Activated gamma-delta T cell treated with Interleukin-2 at 50 U/mL for 16 hours (primary cell): ENCODE measurements around the gene ZNF512B.
A peak's percentile ranks its signal among the peaks of the same experiment; 100 is the strongest.
"Not testable (repeated sequence)": the region's sequence is repeated elsewhere in the genome, so short reads cannot be mapped to it uniquely, and the experiment has no call there.

Experiments used
- DNase-seq: peaks from one replicate; pipeline ENCODE4 v3.0.0-alpha.2; 2020

ZNF512B gene

DNA sequence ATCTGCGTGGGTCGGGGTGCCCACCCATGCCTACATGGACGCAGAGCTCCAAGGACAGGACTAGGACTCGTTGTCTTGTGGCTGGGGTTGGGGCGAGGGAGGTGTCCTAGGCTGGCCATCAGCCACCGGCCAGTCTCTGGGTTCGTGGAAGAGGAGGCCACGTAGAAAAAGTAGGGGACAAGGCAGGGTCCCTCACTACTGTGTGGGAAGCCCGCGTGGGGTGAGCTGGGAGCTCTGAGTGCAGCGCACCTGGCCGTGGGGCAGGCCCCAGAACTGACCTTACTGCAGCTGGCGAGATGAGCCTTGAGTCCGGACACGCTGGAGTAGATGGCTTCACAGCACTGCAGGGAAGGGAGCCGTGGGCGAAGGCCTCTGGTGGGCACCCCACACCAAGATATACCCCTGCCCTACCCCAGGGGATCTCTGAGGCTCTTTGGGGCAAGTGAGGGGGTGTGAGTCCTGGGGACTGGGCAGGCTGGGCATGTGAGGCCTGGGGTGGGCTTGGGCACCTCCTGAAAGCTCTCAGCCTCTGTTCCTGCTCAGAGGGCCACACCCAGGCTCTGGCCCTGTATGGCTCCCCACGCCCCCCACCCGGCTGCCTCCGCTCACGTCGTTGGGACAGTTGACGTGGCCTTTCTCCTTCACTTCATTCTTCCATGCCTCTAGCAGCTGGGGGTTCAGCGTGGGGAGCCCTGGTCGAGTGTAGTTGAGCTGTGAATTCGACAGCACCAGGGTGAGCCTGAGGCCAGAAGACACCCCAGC lies 7.9 kb downstream of the ZNF512B start:
- no peak for DNase-seq

DNA sequence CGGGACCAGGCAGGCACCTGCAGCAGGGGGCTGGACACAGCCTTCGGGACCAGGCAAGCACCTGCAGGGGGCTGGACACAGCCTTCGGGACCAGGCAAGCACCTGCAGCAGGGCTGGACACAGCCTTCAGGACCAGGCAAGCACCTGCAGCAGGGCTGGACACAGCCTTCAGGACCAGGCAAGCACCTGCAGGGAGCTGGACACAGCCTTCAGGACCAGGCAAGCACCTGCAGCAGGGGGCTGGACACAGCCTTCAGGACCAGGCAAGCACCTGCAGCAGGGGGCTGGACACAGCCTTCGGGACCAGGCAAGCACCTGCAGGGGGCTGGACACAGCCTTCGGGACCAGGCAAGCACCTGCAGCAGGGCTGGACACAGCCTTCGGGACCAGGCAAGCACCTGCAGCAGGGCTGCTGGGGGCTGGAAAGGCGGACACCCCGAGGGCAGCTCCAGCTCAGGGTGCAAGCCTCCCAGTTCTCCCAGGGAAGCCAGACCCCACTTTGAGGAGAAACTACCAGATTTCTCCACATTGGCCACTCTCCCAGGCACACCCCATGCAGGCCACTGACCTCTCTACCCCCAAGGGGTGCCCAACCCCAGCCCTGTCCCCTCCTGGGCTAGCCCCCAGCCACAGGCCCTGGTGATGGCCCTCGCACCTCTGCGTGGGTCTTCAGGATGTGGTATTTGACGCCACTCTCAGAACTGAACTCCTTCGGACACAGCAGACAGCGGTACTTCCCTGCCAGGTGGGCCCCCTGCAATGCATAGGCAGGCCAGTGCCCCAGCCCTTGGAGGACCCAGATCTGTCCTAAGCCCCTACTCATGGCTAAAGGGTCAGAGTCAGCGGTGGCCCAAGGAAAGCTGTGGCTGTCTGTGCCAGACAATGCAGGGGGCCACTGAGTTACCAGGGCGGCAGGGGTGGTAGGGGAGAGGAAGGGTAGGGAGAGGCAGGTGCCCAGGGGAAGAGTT lies 8.8 kb downstream of the ZNF512B start:
- not testable (repeated sequence) for DNase-seq

DNA sequence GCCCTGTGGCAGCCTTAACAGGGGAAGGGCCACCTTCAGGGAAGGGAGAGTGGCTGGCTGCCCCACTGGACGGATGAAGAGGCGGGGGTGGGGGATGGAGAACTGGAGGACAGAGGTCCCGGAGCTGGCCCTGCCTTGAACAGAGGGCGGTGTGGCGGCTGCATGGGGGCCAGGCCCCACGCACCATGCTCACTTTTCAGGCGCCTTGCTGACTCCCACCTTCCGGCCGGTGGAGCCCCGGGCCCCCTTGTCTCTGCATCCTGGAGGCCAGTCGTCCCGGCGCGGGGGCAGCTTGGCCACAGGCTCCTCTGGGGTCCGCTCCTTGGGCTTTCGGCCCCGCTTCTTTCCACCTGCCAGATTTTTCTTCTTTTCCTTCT lies 10.0 kb downstream of the ZNF512B start:
- no peak for DNase-seq

DNA sequence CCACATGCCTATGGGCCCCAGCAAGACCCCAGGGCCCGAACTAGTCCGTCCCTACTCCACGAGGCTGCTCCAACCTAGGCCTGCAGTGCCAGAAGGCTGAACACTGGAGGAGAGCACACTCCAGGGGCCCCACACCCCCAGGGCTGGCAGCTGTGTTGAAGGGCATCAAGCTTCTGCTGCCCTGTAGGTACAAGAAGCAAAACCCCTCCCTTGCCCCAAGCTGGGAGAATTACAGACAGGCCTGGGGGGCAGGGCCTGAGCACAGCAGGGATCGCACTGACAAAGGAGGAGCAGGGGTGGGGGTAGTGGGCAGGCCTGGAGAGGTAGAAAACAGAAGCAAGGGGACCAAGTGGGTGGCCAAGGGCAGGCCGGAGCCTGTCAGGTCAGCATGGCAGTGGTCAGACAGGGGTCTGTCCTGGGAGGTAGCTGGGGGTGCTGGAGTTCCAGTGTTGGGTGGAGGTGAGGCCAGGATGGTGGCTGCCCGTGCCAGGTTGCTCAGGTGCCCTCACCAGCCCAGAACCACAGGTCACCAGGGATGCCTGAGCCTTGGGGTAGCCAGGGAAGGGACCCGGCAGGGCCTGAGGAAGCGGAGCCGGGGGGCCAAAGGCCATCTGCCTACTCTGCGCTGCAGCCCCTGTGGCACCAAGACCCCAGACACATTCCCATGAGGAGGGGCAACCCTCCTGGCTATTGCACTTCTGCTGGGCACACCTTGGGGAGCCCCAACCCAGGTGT lies 10.6 kb downstream of the ZNF512B start:
- DNase-seq: no peak

DNA sequence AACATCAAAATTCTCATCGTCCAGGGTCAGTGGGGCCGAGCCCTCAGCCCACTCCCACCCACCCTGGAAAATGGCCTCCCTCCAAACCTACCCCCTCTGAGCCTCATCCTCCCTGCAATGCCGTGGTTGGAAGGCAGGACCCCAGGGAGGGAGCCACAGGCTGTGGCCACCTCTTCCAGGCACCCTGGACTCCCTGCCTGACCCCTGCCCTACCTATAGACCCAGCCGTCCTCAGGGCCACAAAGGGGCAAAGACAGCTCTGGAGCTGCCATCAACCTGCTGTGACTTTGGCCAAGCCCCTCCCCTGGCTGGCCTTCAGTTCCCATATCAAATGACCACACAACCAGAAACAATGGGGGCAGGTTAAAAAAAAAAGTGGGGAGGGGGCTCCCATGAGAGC lies 11.3 kb downstream of the ZNF512B start:
- no peak for DNase-seq

DNA sequence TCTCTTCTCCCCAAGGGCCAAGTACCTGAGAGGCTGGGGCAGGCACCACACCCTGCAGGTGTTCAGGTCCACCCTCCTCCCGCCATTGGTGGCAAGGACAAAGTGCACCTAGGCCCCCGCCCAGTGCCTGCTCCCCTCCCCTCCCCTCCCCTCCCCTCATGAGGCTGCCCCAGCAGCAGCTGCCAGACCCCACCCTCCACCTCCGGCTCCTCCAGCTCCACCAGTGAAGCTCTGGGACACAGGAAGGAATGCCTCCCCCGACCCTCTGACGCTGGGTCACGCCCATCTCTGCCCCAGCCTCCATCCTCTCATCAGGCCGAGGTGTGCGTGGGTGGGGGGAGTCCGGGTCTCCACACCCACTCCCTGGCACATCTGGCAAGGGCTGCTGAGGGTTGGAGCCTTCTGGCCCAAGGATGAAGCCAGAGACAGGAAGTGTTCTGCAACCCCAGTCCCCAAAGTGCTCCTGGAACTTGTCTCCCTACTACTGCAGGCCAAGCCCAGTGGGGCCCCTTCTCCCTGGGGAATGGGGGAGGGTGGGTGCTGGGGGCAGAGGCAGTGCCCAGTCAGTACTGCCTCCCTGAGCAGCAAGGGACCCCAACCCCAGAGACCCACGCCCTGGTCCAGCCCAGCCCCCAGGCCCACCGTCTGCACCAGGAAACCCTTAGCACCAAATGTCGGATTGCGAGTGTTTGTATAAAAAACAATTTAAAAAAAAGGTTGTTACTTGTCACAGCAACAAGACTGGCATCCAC lies 11.9 kb downstream of the ZNF512B start:
- DNase-seq: no peak

DNA sequence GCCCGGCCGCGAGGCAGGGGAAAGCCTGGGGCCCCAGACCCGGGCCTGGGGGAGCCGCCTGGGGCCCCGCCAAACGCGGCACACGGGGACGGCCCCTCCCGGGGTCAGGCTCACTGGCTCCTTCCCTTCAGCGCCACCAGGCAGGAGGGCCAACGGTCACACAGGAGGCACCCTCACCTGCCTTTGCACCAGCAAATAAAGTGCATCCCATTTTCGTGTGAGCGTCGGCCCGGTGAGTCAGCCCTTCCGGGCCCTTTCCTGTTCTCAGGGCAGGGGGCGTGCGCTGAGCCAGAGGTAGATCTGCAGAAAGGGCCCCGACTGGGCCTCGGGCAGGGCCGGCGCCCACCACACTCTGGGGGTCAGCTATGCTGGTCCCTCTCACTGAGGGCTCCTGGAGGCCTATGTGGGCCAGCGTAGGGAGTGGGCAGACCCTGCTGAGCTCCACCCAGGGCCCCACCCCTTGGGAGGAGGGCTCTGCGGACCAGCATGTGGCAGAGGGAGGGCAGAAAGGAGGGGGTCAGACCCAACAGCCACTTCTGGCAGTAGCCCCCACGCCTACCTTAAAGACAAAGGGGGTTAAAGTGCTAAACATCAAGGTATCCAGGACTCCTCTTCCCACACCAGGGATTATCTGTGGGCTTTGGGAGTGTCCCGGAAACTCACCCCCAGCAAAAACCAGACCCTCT lies 12.6 kb downstream of the ZNF512B start:
- DNase-seq: peak; percentile 69

DNA sequence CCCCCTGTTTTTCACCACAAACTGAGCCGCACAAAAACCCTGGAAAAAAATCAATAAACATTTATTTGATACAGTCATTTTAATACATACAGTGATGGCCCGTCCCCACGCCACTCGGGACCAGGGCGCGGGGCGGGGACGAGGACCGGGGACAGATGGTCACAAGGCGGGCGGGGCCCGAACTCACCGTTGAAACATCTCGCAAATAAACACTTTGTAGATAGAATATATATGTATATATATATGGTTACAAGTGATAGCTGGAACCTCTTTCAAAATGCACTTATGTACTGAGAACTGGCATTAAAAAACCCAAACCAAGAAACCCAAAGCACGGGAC lies 13.1 kb downstream of the ZNF512B start:
- DNase-seq: no peak

DNA sequence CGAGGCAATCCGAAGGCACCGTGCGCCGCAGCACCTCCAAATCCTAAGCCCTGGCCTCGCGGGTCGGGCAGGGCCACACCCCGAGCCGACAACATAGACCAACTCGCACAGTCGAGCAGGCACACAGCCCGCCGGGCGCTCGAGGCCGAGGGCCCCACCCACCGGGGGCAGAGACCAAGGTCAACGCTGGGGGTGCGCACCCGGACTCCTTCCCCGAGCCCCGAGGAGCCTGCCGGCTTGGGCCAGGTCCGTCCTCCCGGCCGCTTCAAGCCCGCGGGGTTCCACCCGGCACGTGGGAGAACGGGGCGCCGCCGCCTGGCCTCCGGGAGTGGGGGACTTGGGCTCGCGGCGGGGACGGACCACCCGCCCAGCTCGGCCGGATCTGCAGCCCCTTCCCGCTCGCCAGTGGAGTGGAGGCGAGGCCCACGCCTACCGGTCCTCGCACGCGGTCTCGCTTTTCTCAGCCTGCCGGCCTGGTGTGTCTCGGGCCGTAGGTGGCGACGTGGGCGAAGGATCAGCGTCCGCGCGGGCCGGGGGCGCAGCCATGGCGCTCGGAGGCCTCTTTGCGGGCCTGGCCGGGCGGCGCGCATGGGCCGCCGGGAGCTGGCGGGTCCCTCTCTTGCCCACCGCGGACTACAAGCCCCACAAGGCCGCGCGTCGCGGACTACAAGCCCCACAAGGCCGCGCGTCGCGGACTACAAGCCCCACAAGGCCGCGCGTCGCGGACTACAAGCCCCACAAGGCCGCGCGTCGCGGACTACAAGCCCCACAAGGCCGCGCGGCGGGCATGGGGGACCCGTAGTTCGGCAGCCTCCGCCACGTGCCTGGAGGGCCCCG lies 13.7 kb downstream of the ZNF512B start, which contains the start of gene UCKL1:
Gene UCKL1, minus strand, starts transcription at position 590 of the 837 bp plus-strand sequence. Its CDS starts 44 bp downstream, at position 546.
- peak; percentile 87 for DNase-seq

DNA sequence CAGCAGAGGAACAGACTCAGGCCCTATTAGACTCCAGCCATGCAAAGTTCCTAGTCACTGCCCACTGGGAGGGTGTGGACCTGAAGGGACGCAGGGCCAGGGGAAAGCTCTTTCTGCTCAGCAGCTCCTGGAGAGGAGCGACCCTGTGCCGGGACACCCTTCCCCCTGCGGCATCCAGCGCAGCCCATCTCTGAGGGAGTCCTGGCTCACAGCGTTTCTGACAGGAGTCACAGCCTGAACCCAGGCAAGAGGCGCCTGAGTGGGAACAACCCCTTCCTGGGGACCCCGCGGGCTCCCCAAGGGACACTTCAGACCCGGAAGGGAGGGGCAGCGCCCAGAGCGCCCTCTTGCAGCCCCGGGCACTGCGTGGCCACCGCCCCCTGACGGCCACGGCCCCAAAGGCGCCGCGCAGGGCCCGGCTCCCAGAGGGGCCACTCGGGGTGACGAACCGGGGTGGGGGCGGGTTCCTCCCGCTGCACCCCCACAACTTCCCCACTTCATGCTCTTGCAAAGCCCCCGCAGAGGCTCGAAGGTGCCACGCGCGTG lies 14.4 kb downstream of the ZNF512B start:
- peak; percentile 36 for DNase-seq

DNA sequence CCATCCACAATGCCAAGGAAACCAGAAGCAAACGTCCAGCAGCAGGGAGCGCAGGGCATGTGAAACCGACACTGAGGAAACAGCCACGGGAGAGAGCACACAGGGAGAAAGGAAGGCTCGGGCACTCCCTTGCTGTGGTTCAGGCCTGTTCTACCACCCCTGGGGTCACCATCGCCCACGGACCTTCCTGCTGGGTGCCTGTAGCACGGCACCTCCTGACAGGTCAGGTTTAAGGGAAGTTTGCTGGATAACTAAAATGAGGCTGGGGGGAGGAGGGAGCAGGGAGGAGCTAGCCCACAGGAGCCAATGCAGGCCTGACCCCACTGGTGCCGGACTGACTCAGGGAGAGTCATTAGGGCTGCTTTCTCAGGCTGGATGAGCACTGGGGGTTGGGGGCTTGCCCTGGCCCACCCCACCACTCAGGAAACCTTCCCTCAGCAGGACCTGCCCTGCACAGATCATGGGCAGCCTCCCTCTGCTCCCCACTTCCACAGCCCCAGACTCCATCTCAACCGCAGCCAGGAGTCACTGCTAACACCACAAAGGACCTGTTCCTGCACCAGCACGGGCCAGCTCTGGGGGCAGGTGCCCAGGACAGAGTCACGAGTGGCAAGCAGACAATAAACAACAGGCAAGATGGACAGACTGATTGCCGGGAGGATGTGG lies 15.8 kb downstream of the ZNF512B start:
- DNase-seq: no peak

DNA sequence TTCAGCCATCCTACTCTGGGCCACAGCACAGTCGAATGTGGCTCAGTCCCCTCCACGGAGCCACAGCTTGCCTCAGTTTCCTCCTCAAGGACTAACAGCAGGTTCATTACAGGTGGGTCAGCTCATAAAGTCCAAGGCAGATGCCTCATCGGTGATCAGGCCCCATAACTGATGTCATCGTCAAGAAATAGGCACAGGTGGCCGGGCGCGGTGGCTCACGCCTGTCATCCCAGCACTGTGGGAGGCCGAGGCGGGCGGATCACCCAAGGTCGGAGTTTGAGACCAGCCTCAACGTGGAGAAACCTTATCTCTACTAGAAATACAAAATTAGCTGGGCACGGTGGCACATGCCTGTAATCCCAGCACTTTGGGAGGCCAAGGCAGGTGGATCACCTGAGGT lies 17.0 kb downstream of the ZNF512B start:
- no peak for DNase-seq

DNA sequence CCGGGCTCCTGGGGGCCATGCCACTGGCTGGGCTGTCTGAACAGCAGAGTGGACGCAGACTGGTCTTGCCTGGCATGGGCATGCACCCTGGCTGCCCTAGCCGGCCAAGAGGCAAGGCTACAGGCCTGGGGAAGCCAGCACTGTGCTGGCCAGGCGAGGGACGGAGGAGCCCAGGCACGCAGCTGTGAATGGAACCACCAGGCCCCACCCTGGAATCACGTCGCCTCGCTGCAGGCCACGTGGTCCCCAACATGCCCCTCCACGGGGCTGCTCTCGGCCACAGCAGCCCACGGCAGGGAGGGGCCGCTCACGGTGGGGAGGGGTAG lies 17.6 kb downstream of the ZNF512B start:
- DNase-seq: no peak

DNA sequence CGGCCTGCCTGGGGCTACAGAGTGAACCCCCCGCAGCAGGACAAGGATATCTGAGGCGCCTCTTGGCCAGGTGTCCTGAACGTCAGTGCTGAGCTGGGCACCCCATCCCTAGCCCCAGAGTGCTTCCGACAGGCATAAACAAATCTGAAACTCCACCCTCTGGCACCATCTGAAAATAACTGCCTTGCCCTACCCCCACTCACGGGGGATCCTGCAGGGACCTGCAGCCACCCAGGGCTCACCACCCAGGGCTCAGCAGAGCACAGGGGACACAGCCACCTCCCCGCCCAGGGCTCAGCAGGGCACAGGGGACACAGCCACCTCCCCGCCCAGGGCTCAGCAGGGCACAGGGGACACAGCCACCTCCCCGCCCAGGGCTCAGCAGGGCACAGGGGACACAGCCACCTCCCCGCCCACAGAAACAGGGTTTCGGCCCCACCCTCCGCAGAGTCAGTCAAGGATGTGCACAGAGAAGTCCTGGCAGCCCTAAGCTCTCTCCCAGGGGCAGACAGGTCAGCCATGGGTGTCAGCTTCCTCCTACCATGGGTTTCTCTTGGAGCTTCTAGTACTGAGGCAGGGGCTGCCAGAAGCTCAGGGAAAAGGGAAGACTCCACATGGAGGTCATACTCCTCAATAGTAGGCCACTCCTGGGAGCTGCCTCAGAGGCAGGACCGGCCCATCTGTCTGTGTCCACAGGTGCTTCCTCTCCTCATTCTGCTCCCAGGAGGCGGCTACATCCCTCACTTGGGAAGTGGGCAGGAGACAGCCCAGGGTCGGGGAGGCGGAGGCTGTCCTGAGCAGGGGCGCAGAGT lies 18.1 kb downstream of the ZNF512B start:
- DNase-seq: no peak

DNA sequence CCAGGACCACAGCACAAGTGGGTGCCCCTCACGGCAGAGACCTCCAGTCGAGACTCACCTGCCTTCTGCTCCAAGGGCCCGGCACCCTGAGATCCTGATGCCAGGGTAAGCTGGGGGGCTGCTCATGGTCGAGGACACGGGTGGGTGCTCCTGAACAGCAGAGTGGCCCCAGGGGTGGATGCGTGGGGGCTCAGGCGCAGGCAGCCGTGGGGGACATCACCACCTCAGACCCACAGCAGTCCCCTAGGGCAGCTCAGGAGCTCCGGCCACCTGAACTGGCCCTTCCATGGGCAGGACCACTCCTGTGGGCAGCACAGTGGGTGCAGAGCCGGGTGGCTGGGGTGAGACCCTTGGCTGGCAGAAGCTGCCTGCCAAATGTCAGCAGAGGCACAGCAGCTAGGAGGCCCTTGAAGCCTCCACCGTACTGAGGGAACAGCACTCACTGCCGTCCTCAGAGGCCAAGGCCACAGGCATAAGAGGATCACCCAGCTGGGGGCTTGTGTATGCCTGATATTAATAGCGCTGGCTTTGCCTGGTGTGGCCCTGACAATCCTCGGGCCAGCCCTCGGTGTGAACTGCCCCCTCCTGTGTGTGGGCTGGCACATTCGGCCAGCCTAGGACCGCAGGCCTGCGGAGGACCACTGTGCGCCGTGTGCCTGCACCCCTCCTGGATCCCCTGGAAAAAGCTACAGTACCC lies 18.9 kb downstream of the ZNF512B start:
- no peak for DNase-seq

DNA sequence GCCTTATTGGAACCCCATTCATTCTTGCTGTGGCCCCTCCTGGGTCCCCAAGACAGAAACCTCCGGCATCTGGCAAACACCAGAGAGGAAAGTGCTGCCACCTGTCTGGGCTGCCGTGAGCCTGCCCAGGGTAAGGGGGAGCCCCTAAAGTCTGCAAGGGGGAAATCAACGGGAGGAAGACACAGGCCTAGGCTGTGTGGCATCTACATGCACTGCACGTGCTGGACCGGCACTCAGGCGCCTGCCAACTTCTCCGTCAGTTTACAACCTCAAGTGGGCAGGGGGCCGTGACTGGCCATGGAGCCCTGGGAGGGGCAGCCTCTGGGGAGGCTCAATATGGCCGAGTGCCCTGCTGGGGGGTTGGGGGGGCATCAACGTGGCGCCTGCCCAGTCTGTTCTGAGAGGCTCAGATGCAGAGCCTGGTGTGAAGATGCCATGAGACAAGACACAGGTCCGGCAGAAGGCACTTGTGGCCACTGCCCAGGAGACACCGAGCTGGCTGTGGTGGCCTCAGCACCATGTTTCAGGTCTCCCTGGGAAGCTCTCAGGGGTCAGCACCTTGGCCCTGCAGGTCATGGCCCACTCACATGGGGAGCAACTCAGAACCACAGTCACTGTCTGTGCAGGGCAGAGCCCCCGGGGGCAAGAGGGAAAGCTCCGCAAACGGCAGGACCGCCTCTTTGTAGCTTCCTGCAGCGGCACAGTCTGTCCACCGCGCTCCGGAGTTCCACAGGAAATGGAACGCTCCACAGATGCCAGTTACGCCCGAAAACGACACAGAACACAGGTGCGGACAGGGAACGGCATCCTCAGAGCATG lies 21.9 kb downstream of the ZNF512B start:
- DNase-seq: no peak

DNA sequence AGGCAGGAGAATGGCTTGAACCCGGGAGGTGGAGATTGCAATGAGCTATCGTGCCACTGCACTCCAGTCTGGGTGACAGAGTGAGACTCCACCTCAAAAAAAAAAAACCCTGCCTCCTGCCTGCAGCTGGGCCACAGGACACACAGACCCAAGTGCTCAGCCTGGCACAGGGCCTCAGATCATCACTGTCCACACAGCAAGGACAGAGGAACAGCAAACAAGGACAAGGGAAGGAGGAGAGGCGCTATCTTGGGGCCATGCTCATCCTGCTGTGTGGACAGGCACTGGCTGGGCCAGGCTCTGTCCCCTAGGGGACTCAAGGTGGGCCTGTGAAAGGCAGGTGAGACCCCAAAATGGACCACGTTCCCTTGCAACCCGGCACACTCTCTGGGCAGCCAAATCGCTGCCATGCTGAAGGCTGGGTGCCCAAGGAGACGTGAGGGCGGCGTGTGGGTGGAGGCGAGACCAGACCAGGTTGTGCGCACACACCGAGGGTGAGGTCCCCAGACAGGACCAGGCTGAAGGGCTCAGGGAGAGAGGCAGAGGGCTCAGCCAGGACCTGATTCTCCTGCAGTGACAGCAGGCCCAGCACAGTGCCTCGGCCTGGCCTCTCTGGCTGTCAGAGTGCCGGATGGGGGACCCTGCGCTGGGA lies 22.6 kb downstream of the ZNF512B start:
- no peak for DNase-seq
